Neural crest cell (in vitro differentiated cells): ENCODE measurements around the gene IL22RA1. TPM values are rescaled to one million over a fixed set of nuclear protein-coding genes. Genes with fewer than 3 reads are reported as not detected.

ENCODE experiments used
- DNase-seq: peaks from one replicate; pipeline ENCODE4 v3.0.0; 2021; ENCODE audit warnings: low read depth, mixed read lengths, low spot score
- H3K27ac Mint-ChIP-seq: one replicate; pipeline ENCODE4 v1.8.0; 2021; ENCODE audit warnings: mild to moderate bottlenecking, mixed read lengths; ENCODE audit not compliant: unreplicated experiment
- H3K27me3 Mint-ChIP-seq: 2 replicates; pipeline ENCODE4 v1.8.0; 2021; ENCODE audit warnings: low read depth, mild to moderate bottlenecking, mixed read lengths
- H3K36me3 Mint-ChIP-seq: 2 replicates; pipeline ENCODE4 v1.8.0; 2021; ENCODE audit warnings: low read depth, mild to moderate bottlenecking, mixed read lengths
- H3K4me1 Mint-ChIP-seq: 2 replicates; pipeline ENCODE4 v1.8.0; 2021; ENCODE audit warnings: mixed read lengths
- H3K4me3 Mint-ChIP-seq: one replicate; pipeline ENCODE4 v1.8.0; 2021; ENCODE audit warnings: mild to moderate bottlenecking, mixed read lengths
- H3K9me3 Mint-ChIP-seq: 2 replicates; pipeline ENCODE4 v1.8.0; 2021; ENCODE audit warnings: mixed read lengths
- total RNA-seq: library from RNA; stranded (reverse); gene quantifications from 2 replicates; pipeline ENCODE4 v1.2.1, GENCODE V29; 2021
- TF ChIP-seq, protein P1 (sequence below): fragments of 200-600 bp; sonication (generic); conservative IDR thresholded peaks from 2 replicates; pipeline ENCODE4 v1.5.0; 2021; ENCODE audit warnings: antibody characterized with exemption, mild to moderate bottlenecking

IL22RA1 gene
- total RNA-seq, 1 donor from 2014 or later = not detected

DNA sequence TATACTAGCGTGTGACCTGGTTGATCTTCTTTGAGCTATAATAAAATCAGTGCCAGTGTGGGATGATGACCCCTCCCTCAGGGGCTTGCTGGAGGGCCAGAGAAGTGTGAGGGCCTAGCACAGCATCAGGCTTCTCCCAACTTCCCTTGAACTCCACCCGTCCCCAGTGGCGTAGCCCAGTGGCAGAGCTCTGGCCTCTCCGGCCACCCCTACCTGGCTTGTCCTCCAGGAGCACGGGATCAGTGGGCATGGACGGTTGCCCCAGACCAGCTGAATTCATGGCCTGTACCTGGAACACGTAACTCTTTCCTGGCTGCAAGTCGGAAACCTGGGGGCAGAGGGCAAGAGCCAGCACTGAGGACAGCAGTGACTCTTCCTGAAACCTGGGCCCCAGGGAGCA is 67.0 kb downstream of the IL22RA1 start:
- H3K9me3 Mint-ChIP-seq = no peaks in the 10 kb centered on the region
- peaks cover 3% of the 10 kb centered on the region for H3K27me3 Mint-ChIP-seq
- DNase-seq = no peak
- no peak overlapping the region for H3K27ac Mint-ChIP-seq
- peaks cover under 1% of the 10 kb centered on the region for H3K4me1 Mint-ChIP-seq
- H3K4me3 Mint-ChIP-seq = no peak overlapping the region
- H3K36me3 Mint-ChIP-seq = no peaks in the 10 kb centered on the region
- TF ChIP-seq, protein P1, sequence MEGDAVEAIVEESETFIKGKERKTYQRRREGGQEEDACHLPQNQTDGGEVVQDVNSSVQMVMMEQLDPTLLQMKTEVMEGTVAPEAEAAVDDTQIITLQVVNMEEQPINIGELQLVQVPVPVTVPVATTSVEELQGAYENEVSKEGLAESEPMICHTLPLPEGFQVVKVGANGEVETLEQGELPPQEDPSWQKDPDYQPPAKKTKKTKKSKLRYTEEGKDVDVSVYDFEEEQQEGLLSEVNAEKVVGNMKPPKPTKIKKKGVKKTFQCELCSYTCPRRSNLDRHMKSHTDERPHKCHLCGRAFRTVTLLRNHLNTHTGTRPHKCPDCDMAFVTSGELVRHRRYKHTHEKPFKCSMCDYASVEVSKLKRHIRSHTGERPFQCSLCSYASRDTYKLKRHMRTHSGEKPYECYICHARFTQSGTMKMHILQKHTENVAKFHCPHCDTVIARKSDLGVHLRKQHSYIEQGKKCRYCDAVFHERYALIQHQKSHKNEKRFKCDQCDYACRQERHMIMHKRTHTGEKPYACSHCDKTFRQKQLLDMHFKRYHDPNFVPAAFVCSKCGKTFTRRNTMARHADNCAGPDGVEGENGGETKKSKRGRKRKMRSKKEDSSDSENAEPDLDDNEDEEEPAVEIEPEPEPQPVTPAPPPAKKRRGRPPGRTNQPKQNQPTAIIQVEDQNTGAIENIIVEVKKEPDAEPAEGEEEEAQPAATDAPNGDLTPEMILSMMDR = no peak

DNA sequence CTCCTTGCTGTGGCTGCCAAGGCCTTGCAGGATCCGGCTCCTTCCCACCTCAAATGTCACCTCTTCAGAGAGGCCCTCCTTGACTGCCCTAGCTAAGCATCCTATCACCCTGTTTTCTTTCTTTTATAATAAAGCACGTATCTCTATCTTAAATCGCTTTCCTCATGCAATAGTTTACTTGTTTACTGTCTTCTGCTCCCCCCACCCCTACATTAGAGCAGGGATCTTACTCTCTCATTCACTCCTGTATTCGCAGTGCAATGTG is 67.4 kb downstream of the IL22RA1 start:
- H3K27ac Mint-ChIP-seq = no peak overlapping the region
- no peak for DNase-seq
- H3K4me1 Mint-ChIP-seq = peaks cover 3% of the 10 kb centered on the region
- TF ChIP-seq, protein P1 = no peak
- no peak overlapping the region for H3K4me3 Mint-ChIP-seq
- no peaks in the 10 kb centered on the region for H3K9me3 Mint-ChIP-seq
- H3K36me3 Mint-ChIP-seq = no peaks in the 10 kb centered on the region
- H3K27me3 Mint-ChIP-seq = peaks cover 7% of the 10 kb centered on the region

DNA sequence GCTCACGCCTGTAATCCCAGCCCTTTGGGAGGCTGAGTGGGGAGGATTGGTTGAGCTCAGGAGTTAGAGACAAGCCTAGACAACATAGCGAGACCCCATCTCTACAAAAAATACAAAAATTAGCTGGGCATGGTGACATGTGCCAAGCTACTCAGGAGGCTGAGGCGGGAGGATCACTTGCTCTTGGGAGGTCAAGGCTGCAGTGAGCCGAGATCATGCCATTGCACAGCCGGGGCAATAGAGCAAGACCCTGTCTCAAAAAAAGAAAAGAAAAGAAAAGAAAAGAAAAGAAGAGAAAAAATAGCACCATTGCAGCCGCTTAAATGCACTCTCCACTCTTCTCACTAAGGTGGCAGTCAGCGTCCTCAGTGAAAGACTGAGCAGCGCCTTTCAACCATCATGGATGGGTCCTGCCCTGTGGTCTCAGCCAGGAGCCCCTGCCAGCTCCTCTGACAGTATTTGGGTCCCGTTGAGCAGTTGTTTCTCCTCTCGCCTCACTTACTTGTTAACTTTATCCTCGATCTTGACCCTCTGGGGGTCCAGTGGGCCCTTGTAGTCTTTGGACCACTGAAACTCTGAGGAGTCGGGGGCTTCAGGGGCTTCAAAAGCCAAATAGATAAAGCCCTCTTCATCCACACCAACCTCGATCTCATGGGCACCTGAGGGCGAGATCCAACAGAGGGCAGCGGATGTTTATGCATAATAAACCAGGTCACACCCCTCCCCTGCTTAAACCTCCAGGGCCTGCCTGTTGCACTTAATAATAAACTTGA is 67.9 kb downstream of the IL22RA1 start:
- DNase-seq = no peak
- H3K36me3 Mint-ChIP-seq = no peaks in the 10 kb centered on the region
- no peak overlapping the region for H3K4me3 Mint-ChIP-seq
- no peak overlapping the region for H3K27ac Mint-ChIP-seq
- TF ChIP-seq, protein P1 = no peak
- peaks cover 3% of the 10 kb centered on the region for H3K4me1 Mint-ChIP-seq
- H3K27me3 Mint-ChIP-seq = peaks cover 7% of the 10 kb centered on the region
- no peaks in the 10 kb centered on the region for H3K9me3 Mint-ChIP-seq

DNA sequence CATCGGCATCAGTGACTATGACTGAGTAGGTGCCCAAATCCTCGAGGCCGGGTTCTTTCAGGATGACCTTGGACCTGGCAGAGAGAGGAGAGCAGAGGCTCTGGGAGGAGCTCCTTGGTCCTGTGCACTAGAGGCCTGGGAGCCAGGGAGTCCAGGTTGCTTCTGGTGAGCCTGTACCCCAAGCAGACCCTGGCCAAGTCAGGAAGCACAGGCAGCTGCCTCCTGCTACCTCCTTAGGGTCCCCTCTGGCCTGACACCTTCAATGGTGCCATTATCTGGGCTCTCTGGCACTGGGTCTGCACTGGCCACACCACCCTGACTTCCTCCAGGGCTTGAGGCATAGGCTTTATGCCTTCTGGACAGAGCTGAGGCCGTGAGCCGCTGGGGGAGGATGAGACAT is 68.7 kb downstream of the IL22RA1 start:
- H3K27ac Mint-ChIP-seq = no peak overlapping the region

DNA sequence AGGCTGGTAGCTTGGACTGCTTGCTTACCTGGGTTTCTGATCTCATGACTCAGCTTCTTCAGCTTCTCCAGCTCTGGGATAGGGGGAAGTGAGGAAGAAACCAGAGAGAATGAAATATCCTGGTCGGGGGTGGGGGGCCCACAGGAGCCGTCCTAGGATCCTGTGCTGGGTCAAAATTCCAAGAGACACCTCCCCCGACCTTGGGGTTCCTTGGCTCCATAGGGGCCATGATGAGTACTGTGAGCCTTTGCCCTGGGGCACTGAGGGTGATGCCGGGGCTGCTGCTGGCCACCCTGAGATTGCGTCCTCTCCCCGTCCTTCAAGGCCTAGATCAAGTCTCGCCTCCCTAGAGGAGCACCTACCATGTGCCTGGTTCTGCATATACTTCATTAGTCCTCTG is 71.0 kb downstream of the IL22RA1 start:
- Mint-ChIP-seq H3K27ac (no peak overlapping the region), H3K4me1 (peaks cover 3% of the 10 kb centered on the region), H3K9me3 (no peaks in the 10 kb centered on the region)

More for the DNA sequence above, 68.7 kb downstream of the IL22RA1 start:
- Mint-ChIP-seq H3K9me3 (no peaks in the 10 kb centered on the region), H3K4me1 (peaks cover 3% of the 10 kb centered on the region), H3K36me3 (no peaks in the 10 kb centered on the region), H3K27me3 (peaks cover 7% of the 10 kb centered on the region), H3K4me3 (no peak overlapping the region)
- no peak for DNase-seq
- TF ChIP-seq, protein P1 = no peak

More for the DNA sequence above, 71.0 kb downstream of the IL22RA1 start:
- H3K4me3 Mint-ChIP-seq = no peak overlapping the region
- TF ChIP-seq, protein P1 = no peak
- H3K36me3 Mint-ChIP-seq = no peaks in the 10 kb centered on the region
- no peak for DNase-seq
- H3K27me3 Mint-ChIP-seq = peaks cover 10% of the 10 kb centered on the region
